ENCODE measurements around the gene NBPF3.
"Not testable (repeated sequence)": the region's sequence is repeated elsewhere in the genome, so short reads cannot be mapped to it uniquely, and the experiment has no call there.

NBPF3 gene, protein sequence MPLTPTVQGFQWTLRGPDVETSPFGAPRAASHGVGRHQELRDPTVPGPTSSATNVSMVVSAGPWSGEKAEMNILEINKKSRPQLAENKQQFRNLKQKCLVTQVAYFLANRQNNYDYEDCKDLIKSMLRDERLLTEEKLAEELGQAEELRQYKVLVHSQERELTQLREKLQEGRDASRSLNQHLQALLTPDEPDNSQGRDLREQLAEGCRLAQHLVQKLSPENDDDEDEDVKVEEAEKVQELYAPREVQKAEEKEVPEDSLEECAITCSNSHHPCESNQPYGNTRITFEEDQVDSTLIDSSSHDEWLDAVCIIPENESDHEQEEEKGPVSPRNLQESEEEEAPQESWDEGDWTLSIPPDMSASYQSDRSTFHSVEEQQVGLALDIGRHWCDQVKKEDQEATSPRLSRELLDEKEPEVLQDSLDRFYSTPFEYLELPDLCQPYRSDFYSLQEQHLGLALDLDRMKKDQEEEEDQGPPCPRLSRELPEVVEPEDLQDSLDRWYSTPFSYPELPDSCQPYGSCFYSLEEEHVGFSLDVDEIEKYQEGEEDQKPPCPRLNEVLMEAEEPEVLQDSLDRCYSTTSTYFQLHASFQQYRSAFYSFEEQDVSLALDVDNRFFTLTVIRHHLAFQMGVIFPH

DNA sequence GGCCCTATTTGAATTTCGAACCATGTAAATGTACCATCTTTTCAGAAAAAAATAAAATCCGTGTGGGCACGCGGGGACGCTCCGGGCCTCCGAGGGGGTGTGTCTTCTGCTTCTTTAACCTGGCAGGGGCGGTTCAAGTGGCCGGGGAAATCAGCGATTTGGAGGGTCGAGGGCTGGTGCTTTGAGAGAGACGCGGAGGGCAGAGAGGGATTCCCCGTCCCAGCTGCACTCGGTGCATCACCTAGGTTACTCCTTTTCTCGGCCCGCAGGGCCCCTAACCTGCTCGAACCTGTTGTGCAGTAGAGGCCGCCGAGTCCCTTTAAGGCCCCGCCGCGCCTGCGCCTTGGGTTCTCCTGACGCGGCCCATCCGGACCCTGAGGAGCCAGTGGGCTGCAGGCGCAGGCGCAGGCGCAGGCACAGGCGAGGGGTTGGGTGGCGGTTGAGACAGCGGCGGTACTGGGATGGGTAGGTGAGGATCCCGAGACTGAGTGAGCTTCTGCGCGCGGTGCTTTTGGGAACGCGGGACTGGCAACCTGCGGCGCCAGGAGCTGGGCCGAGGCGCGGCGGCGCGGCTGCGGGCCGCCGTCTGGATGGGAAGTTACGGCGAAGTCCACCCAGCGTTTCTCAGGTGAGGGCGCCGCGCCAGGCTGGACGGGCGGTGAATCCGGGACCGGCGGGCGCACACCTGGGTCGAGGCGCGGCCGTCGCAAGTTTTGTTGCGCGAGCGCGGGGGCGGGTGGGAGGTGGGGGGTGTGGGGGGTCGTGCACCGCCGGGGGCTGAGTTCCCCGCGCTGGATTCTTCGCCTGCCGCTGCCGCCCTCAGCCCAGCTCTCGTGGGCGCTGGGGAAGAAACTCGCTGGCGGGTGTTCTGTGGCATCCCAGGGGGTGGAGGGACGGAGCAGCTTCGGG lies at the start of gene NBPF3:
Gene NBPF3, plus strand, starts transcription at position 417 of the 909 bp plus-strand sequence. CDS start 4,950 bp downstream, outside the sequence.
- DNase-seq = peak; percentile 93

DNA sequence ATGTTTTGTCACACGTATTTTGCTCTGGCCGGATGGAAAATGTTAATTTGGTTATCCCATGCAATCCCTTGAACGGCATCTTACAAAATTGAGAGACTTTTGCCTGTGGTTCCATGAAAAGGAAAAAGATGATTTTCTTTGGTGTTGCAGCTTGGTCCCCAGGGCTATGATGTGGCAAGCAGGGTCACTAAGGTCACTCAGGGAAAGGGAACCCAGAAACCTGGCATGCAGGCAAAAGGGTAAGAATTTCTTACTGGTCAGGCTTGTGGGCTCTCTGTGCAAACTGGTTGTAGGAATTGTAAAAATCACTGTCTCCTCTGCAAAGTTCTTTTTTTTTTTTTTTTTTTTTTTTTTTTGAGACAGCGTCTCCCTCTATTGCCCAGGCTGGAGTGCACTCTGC lies 48.4 kb upstream of the NBPF3 start:
- no peak for DNase-seq

DNA sequence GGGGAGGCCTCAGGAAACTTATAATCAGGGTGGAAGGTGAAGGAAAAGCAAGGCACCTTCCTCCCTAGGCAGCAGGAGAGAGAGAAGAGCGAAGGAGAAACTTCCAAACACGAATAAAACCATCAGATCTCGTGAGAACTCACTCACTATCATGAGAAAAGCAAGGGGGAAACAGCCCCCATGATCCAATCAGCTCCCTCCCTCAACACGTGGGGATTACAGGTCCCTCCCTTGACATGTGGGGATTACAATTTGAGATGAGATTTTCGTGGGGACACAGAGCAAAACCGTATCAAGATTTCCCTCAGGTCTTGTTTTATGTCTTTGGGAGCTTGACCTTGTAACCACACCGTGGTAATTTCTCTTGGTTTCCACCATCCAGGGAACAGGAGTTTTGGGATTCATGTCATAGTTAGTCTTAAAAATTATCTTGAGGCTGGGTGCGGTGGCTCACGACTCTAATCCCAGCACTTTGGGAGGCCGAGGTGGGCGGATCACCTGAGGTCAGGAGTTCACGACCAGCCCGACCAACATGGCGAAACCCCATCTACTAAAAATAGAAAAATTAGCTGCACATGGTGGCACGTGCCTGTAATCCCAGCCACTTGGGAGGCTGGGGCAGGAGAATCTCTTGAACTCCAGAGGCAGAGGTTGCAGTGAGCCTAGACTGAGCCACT lies 47.2 kb upstream of the NBPF3 start:
- no peak for DNase-seq

DNA sequence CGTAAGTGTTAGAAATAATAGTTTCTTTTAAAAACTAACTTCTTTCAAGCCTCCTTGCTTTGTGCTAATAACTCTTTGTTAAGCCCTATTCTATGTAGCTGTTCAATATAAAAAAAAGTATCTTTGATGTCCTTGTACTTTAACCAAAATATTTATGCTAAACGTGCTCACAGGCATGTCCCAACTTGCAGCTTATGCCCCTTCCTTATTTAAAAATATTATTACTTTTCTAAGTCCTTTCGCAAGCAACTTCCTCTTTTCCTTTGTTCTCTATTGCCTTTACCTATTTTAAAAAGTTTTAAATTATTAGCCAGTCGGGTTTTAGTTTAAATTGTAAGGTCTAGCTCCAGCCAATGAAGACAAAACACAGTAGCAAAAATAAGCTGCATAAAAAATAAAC lies 43.4 kb upstream of the NBPF3 start:
- DNase-seq = no peak

DNA sequence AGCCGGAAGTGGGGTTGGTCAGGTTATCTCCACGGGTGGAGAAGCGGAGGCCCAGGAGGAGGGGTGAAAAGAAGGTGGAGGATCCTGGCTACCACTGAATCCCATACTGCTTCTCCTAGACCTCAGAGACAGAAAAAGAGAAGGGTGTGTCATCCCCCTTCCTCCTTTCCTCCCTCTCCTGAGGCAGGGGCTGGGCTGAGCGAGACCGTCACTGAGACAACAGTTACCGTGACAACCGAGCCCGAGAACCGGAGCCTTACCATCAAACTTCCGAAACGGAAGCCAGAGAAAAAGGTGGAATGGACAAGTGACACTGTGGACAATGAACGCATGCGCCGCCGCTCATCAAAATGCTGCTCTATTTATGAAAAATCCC lies 42.1 kb upstream of the NBPF3 start:
- DNase-seq = peak; percentile 41

DNA sequence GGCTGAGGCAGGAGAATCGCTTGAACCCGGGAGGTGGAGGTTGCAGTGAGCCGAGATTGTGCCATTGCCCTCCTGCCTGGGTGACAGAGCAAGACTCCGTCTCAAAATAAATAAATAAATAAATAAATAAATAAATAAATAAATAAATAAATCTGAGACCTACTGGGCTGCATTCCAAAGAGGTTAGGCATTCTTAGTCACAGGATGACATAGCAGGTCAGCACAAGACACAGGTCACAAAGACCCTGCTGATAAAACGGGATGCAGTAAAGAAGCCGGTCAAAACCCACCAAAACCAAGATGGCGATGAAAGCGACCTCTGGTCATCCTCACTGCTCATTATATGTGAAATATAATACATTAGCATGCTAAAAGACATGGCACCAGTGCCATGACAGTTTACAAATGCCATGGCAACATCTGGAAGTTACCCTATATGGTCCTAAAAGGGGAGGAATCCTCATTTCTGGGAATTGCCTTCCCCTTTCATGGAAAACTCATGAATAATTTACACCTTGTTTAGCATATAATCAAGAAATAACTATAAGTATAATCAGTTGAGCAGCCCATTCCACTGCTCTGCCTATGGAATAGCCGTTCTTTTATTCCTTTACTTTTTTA lies 38.1 kb upstream of the NBPF3 start:
- not testable (repeated sequence) for DNase-seq

DNA sequence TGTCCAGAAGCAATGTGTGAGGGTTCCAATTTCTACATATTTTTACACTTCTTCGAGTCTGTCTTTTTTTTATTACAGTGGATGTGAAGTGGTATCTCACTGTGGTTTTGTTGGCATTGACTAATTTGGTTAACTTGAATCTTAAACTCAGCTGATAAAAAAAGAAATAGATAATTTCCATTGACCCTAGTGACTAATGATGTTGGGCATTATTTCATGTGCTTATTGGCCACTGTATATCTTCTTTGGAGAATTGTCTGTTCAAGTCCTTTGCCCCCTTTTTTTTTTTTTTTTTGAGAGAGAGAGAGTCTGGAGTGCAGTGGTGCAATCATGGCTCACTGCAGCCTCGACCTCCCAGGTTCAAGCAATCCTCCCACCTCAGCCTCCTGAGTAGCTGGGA lies 33.3 kb upstream of the NBPF3 start:
- DNase-seq = no peak

DNA sequence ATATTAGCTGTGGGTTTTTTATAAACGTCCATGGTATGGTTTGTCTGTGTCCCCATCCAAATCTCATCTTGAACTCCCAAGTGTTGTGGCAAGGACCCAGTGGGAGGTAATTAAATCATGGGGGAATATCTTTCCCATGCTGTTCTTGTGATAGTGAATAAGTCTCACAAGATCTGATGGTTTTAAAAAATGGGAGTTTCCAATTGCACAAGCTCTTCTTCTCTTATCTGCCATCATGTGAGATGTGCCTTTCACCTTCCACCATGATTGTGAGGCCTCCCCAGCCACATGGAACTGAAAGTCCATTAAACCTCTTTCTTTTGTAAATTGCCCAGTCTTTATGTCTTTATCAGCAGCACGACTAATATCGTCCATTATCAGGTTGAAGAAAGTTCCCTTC lies 30.0 kb upstream of the NBPF3 start:
- DNase-seq = not testable (repeated sequence)

DNA sequence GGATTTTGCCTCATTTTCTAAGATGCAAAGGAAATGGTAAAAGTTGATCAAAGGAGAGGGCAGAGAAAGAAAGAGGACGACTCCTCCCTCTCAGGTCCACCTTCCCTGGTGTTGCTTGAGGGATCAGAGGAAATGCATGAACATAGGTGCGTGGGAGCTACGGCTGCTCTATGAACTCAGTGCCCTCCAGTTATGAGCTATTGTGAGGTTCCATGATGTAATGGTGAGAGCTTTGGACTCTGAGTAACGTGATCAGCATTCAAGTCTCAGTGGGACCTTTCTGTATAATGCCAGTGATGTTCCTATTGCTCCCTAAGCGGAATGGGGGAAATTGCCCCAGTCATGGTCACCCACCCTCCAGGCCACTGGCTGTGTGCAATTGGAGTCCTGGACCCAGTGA lies 25.9 kb upstream of the NBPF3 start:
- DNase-seq = no peak

DNA sequence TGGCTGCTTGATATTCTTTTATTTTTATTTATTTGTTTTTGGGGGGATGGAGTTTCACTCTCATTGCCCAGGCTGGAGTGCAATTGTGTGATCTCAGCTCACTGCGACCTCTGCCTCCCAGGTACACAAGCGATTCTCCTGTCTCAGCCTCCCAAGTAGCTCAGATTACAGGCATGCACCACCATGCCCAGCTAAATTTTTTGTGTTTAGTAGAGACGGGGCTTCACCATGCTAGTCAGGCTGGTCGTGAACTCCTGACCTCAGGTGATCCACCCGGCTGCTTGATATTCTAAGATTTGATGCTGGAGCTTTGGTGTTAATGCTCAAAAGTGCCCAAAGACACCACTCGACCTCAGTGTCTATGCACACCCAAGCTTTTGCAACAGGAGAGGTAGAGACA lies 19.6 kb upstream of the NBPF3 start:
- not testable (repeated sequence) for DNase-seq

DNA sequence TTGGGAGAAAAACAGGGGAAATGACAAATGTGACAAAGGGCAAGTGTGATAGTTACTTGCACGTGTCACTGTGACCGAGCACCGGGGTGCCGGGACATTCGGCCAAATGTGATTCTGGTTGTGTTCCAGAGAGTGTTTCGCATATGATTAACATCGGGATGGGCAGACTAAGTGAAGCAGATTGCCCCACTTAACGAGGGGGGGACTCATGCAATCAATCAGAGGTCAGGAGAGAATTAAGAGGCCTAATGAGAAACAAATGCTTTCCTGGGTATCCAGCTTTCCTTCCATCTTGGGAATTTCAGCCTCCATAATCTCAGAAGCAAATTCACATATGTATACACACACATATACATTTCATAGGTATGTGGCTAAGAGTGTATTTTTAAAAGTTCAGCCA lies 18.6 kb upstream of the NBPF3 start:
- DNase-seq = not testable (repeated sequence)

DNA sequence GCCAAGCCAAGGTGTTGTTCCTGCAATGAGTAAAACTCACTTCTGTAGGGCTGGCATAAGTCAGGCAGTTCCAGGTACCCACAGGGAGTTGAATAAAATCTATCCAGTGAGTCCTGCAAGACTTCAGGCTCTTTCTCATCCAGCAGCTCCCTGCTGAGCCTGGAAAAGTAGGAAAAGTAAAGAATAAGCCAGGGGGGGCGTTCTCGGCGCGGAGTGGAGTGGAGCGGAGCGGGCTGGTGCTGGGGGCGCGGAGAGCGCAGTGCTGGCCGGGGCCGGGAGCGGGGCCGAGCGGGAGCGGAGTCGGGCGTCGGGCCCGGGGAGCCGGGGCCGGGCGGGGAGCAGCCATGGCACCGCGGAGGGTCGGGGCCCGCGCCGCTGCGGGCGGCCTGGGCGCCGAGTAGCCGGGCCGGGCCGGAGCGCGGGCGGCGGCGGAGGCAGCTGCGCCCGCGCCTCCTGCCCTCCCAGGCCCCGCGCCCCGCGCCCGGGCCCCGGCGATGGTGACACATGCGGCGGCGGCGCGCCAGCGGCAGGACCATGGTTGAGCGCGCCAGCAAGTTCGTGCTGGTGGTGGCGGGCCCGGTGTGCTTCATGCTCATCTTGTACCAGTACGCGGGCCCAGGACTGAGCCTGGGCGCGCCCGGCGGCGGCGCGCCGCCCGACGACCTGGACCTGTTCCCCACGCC lies 12.0 kb upstream of the NBPF3 start:
- peak; percentile 20 for DNase-seq

DNA sequence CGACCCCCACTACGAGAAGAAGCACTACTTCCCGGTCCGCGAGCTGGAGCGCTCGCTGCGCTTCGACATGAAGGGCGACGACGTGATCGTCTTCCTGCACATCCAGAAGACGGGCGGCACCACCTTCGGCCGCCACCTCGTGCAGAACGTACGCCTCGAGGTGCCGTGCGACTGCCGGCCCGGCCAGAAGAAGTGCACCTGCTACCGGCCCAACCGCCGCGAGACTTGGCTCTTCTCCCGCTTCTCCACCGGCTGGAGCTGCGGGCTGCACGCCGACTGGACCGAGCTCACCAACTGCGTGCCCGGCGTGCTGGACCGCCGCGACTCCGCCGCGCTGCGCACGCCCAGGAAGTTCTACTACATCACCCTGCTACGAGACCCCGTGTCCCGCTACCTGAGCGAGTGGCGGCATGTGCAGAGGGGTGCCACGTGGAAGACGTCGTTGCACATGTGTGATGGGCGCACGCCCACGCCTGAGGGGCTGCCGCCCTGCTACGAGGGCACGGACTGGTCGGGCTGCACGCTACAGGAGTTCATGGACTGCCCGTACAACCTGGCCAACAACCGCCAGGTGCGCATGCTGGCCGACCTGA lies 11.4 kb upstream of the NBPF3 start:
- DNase-seq = not testable (repeated sequence)

DNA sequence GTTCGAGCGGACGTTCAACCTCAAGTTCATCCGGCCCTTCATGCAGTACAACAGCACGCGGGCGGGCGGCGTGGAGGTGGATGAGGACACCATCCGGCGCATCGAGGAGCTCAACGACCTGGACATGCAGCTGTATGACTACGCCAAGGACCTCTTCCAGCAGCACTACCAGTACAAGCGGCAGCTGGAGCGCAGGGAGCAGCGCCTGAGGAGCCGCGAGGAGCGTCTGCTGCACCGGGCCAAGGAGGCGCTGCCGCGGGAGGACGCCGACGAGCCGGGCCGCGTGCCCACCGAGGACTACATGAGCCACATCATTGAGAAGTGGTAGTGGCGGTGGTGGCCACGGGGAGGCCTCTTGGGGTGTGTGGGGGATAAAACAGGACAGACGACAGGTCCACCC lies 10.7 kb upstream of the NBPF3 start:
- not testable (repeated sequence) for DNase-seq

DNA sequence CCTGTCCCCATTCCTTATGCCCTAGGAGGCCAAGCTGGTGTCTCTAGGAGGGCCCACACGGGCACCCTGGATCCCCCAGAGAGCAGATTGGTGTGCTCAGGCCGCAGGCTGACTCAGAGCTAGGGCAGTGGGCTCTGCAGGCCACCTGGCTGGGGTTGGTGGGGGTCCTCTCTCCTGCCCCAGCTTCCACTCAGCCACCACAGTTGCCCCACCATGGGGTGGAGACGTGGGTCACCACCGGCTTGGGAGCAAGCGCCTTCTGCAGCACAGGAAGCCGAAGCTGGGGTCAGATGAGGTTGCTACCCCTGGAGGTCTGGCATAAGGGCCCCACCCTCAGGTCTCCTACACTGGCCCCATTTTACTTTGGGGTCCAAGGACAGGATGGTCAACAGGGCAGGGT lies 9.1 kb upstream of the NBPF3 start:
- DNase-seq = not testable (repeated sequence)

DNA sequence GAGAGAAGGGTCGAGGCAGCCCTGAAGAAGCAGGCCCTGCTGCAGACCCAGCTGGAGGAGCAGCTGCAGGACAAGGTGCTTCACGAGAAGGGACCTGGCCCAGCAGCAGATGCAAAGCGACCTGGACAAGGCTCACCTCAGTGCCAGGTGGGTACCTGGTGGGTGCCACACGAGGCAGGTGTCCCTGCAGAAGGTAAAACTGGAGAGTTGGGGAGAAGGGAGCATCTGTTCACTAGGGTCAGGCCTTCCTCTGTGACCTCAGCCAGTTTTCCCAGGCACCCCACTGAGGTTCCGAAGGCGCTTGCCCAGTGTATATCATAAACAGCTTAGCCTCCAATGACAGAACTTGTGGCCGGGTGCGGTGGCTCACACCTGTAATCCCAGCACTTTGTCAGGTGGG lies 5.5 kb upstream of the NBPF3 start:
- DNase-seq = no peak

DNA sequence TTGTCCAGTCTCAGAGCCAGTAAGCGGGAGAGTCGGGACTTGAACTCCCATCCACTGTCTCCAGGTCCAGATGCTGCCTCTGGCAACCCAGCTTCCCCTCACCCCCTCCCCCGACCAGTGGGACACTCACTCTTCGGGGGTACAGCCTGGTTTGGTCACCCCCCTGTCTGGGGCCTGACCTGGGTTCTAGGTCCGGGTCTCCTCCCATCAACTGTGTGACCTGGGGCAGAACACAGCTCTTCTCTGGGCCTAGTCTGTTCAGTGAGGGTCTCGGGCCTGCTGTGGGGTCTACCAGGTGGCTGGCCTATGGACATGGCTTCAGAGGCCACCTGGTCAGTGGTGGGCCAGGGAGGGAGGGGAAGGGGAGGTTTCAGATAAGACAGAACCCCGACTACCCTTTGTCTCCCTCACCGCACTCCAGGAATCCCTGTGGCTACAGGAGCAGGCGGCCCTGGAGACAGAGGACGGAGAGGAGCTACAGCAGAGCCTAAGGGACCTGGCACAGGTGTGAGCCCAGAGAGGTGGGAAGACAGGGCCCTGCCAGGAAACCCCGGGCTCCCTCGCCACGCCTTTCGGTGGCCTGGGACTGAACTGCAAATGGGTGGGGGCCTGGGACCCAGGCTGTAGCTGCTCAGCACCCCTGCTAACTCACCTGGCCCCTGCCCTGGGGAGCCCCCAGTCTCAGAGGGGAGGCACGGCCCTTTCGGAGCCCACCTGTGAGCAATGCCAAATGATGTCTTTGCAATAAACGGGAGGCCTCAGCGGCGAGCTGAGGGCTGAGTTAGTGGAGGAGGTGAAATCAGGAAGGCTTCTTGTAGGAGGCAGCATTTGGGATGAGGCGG lies 4.1 kb upstream of the NBPF3 start:
- DNase-seq = no peak

DNA sequence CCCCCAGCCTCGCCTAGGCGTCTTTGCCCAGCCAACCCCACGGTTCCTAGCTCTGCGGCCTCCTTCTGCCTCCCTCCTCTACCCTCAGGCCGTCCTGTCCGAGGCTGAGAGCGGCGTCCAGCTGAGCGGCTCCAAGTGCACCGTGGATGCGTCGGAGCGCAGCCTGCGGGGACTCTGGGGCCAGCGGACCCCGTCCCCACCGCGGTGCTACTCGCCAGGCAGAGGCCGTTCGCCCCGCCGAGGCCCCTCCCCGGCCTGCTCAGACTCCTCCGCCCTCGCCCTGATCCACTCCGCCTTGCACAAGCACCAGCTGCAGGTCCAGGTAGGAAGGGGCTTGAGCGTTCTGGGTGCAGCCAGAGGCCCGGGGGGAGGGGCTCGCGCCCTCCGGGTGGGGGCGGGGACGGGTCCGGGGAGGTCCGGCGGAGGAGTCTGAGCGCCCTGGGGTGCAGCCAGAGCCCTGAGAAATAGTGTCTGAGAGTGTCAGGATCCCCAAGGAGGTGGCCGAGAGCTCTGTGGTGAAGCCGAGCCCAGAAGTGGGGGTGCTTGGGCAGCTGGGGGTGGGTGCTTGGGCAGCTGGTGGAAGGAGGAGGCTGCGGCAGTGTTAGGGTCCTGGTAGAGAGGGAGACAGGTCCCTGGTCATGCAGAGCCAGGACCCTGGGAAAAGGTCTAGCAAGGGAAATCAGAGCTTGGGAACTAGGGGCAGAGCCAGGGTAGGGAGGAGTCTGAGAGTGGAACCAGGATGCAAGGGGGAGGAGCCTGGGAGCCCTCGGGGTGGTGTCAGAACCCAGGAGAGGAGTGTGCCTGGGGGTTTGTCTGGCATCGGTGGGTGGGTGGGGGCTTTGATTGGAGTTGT lies 3.2 kb upstream of the NBPF3 start:
- DNase-seq = no peak

DNA sequence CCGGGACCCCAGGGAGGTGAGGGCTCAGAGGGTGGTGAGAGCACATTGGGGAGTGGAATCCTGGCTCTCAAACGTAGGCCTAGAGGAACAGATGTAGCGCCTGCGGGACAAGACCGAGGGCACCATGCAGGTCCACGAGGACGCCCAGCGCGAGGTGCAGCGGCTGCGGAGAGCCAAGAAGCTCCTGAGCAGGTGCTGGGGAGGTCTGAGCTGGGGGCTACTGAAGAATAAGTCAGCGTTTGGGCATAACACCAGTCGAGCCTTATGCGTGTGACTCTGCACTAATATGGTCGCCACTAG lies 2.6 kb upstream of the NBPF3 start:
- DNase-seq = no peak

Measured in stimulated activated CD4-positive, alpha-beta T cell treated with anti-CD3 and anti-CD28 coated beads, Interleukin-15, amount 100 ng/mL, for 24 hours (primary cell).